ENCODE data around the gene SPAG4. TPM values are rescaled to one million over a fixed set of nuclear protein-coding genes. Genes with fewer than 3 reads are reported as not detected.

SPAG4 gene
- total and polyA plus RNA-seq, 10 donors, result 2.5 to 32.1 (median 11.5) TPM

- 83 to 92% (median 87%) methylated on average over 2 of the region's 2 CpGs for WGBS, 5 donors
- Histone ChIP-seq H3K9me3 (no peaks in the 10 kb centered on the region), H3K36me3 (peaks cover 0 to 12% (median 0%) of the 10 kb centered on the region in 6 donors), H3K4me1 (peaks cover 0 to 89% (median 28%) of the 10 kb centered on the region in 6 donors), H3K4me3 (no peak overlapping the region), H3K27ac (peak overlapping the region in 1 of 8 donors; percentile 19), H3K27me3 (replicated peaks in 1 of 7) (no peaks in the 10 kb centered on the region)
- intact Hi-C loops (cut with DNase I; ENCODE audit: low total_unique reads), result no loop called here
- DNase-seq, result no peak
- TF ChIP-seq POLR2A (IDR thresholded peaks at IDR 0.05) (no peak), CTCF (IDR thresholded peaks at IDR 0.05 in 8 of 11, conservative IDR thresholded peaks at IDR 0.05 in 3 of 11) (no peak)
Measured at GRCh38 chr20:35644806-35645205, 29.2 kb downstream of the SPAG4 start.

- intact Hi-C loops (cut with DNase I; ENCODE audit: low total_unique reads), result no loop called here
- H3K4me1 ChIP-seq, result peaks cover 0 to 89% (median 26%) of the 10 kb centered on the region in 6 donors
- TF ChIP-seq POLR2A (IDR thresholded peaks at IDR 0.05), result no peak
- TF ChIP-seq POLR2AphosphoS5 (IDR thresholded peaks at IDR 0.05), result no peak
- no peak for TF ChIP-seq CTCF (IDR thresholded peaks at IDR 0.05 in 8 of 11, conservative IDR thresholded peaks at IDR 0.05 in 3 of 11)
- peaks cover 0 to 52% (median 22%) of the 10 kb centered on the region in 6 donors for H3K36me3 ChIP-seq
- no peak for DNase-seq
- no peak overlapping the region for H3K4me3 ChIP-seq
- no peaks in the 10 kb centered on the region for H3K27me3 ChIP-seq (replicated peaks in 1 of 7)
- H3K27ac ChIP-seq, result no peak overlapping the region
- H3K9me3 ChIP-seq, result no peaks in the 10 kb centered on the region
Measured at GRCh38 chr20:35648836-35649235, 33.2 kb downstream of the SPAG4 start.

GRCh38 chr20:35650632-35651031, 35.0 kb downstream of the SPAG4 start:
- no peak for DNase-seq
- peaks cover 0 to 86% (median 19%) of the 10 kb centered on the region in 6 donors for H3K4me1 ChIP-seq
- no peaks in the 10 kb centered on the region for H3K9me3 ChIP-seq
- H3K36me3 ChIP-seq, result peaks cover 0 to 70% (median 39%) of the 10 kb centered on the region in 6 donors
- no peak overlapping the region for H3K4me3 ChIP-seq
- intact Hi-C loops (cut with DNase I; ENCODE audit: low total_unique reads), result no loop called here
- WGBS, 5 donors, result 82 to 90% (median 83%) methylated on average over 3 of the region's 3 CpGs
- no peaks in the 10 kb centered on the region for H3K27me3 ChIP-seq (replicated peaks in 1 of 7)
- no peak for TF ChIP-seq POLR2AphosphoS5 (IDR thresholded peaks at IDR 0.05)
- TF ChIP-seq CTCF (IDR thresholded peaks at IDR 0.05 in 8 of 11, conservative IDR thresholded peaks at IDR 0.05 in 3 of 11), result no peak
- no peak for TF ChIP-seq POLR2A (IDR thresholded peaks at IDR 0.05)
- H3K27ac ChIP-seq, result no peak overlapping the region

- Histone ChIP-seq H3K9me3 (no peaks in the 10 kb centered on the region), H3K4me1 (peaks cover 3 to 91% (median 29%) of the 10 kb centered on the region in 6 donors), H3K4me3 (no peak overlapping the region), H3K36me3 (peaks cover 0 to 80% (median 39%) of the 10 kb centered on the region in 6 donors), H3K27ac (no peak overlapping the region), H3K27me3 (replicated peaks in 1 of 7) (no peaks in the 10 kb centered on the region)
- TF ChIP-seq POLR2AphosphoS5 (IDR thresholded peaks at IDR 0.05) (no peak), CTCF (IDR thresholded peaks at IDR 0.05 in 8 of 11, conservative IDR thresholded peaks at IDR 0.05 in 3 of 11) (no peak), POLR2A (IDR thresholded peaks at IDR 0.05) (no peak)
- no peak for DNase-seq
- intact Hi-C loops (cut with DNase I; ENCODE audit: low total_unique reads), result no loop called here
Measured at GRCh38 chr20:35651958-35652357, 36.3 kb downstream of the SPAG4 start.
